Activated T-cell treated with anti-CD3 and anti-CD28 coated beads, Interleukin-2, amount 50 U/mL, for 4 hours (primary cell): Measurements from ENCODE around the gene NDUFS2. TPM values are rescaled to one million over a fixed set of nuclear protein-coding genes. Genes with fewer than 3 reads are reported as not detected.

Experiments
- ATAC-seq, 2 donors: fragments of 200-7000 bp; cut with Tn5 transposase; one replicate each; pipeline ENCODE4 v1.10.0; 2021
- DNase-seq: peaks from one replicate; pipeline ENCODE4 v3.0.0-alpha.2; 2020
- H3K27me3 Mint-ChIP-seq: one replicate; pipeline ENCODE4 v1.8.0; 2021; ENCODE audit warnings: low read depth, mixed read lengths
- H3K36me3 Mint-ChIP-seq: one replicate; pipeline ENCODE4 v1.8.0; 2022; ENCODE audit warnings: mixed read lengths; ENCODE audit not compliant: insufficient read depth
- H3K4me1 Mint-ChIP-seq: one replicate; pipeline ENCODE4 v1.8.0; 2021; ENCODE audit warnings: low read depth, mixed read lengths
- H3K4me3 Mint-ChIP-seq: one replicate; pipeline ENCODE4 v1.8.0; 2021; ENCODE audit warnings: mild to moderate bottlenecking, moderate library complexity, mixed read lengths
- H3K9me3 Mint-ChIP-seq: one replicate; pipeline ENCODE4 v1.8.0; 2021; ENCODE audit warnings: mixed read lengths
- total RNA-seq, 3 donors: library from RNA; stranded (reverse); gene quantifications; one replicate each; pipeline ENCODE4 v1.2.1, GENCODE V29; 2021

NDUFS2 gene
- total RNA-seq, 3 donors from 2014 or later = 70.7 to 80.5 (median 73.2) TPM

- no peak for ATAC-seq
- Mint-ChIP-seq H3K4me1 (peaks cover 40% of the 10 kb centered on the region), H3K9me3 (no peaks in the 10 kb centered on the region), H3K4me3 (no peak overlapping the region), H3K27me3 (no peaks in the 10 kb centered on the region), H3K36me3 (no peaks in the 10 kb centered on the region)
- no peak for DNase-seq
These were observed 6.1 kb upstream of the NDUFS2 start for GRCh38 chr1:161196111-161196510.

- no peaks in the 10 kb centered on the region for H3K36me3 Mint-ChIP-seq
- H3K4me1 Mint-ChIP-seq = peaks cover 47% of the 10 kb centered on the region
- DNase-seq (no peak), ATAC-seq (no peak)
- no peaks in the 10 kb centered on the region for H3K27me3 Mint-ChIP-seq
- no peak overlapping the region for H3K4me3 Mint-ChIP-seq
- H3K9me3 Mint-ChIP-seq = no peaks in the 10 kb centered on the region
These were observed 5.4 kb upstream of the NDUFS2 start for GRCh38 chr1:161196521-161197451.

- Mint-ChIP-seq H3K4me3 (no peak overlapping the region), H3K4me1 (peaks cover 47% of the 10 kb centered on the region), H3K9me3 (no peaks in the 10 kb centered on the region), H3K36me3 (no peaks in the 10 kb centered on the region), H3K27me3 (no peaks in the 10 kb centered on the region)
- ATAC-seq (no peak), DNase-seq (no peak)
These were observed 4.5 kb upstream of the NDUFS2 start for GRCh38 chr1:161197560-161198193.

- DNase-seq = no peak
- H3K27me3 Mint-ChIP-seq = no peaks in the 10 kb centered on the region
- ATAC-seq = no peak
- H3K4me1 Mint-ChIP-seq = peaks cover 49% of the 10 kb centered on the region
- H3K4me3 Mint-ChIP-seq = no peak overlapping the region
- no peaks in the 10 kb centered on the region for H3K36me3 Mint-ChIP-seq
- H3K9me3 Mint-ChIP-seq = no peaks in the 10 kb centered on the region
These were observed 3.8 kb upstream of the NDUFS2 start for GRCh38 chr1:161198194-161198896.

- no peaks in the 10 kb centered on the region for H3K27me3 Mint-ChIP-seq
- H3K9me3 Mint-ChIP-seq = no peaks in the 10 kb centered on the region
- H3K36me3 Mint-ChIP-seq = peaks cover under 1% of the 10 kb centered on the region
- DNase-seq (no peak), ATAC-seq (no peak)
- peak within 1 kb of the TSS; percentile 6 for H3K4me3 Mint-ChIP-seq
- H3K4me1 Mint-ChIP-seq = peaks cover 56% of the 10 kb centered on the region
These were observed 3.2 kb upstream of the NDUFS2 start, which contains the start of gene ADAMTS4 for GRCh38 chr1:161198897-161199431. TSS of gene ADAMTS4 (minus strand) at chr1:161199054. CDS start at chr1:161198627, 427 bp downstream.

- Mint-ChIP-seq H3K9me3 (no peaks in the 10 kb centered on the region), H3K4me1 (peaks cover 60% of the 10 kb centered on the region), H3K4me3 (peak overlapping the region; percentile 6)
These were observed 2.5 kb upstream of the NDUFS2 start for GRCh38 chr1:161199506-161200139.

GRCh38 chr1:161200421-161200991, 1.7 kb upstream of the NDUFS2 start:
- H3K9me3 Mint-ChIP-seq = no peaks in the 10 kb centered on the region
- peak overlapping the region; percentile 51 for H3K4me3 Mint-ChIP-seq
- H3K36me3 Mint-ChIP-seq = peaks cover 9% of the 10 kb centered on the region

More at GRCh38 chr1:161199506-161200139, 2.5 kb upstream of the NDUFS2 start:
- Mint-ChIP-seq H3K27me3 (no peaks in the 10 kb centered on the region), H3K36me3 (peaks cover 6% of the 10 kb centered on the region)
- ATAC-seq = no peak
- DNase-seq = no peak

GRCh38 chr1:161200992-161201835, 953 bp upstream of the NDUFS2 start:
- peak overlapping the region; percentile 94 for H3K4me3 Mint-ChIP-seq
- H3K4me1 Mint-ChIP-seq = peaks cover 62% of the 10 kb centered on the region
- H3K36me3 Mint-ChIP-seq = peaks cover 13% of the 10 kb centered on the region
- H3K9me3 Mint-ChIP-seq = no peaks in the 10 kb centered on the region
- no peak for DNase-seq
- no peak for ATAC-seq
- no peaks in the 10 kb centered on the region for H3K27me3 Mint-ChIP-seq

More at GRCh38 chr1:161200421-161200991, 1.7 kb upstream of the NDUFS2 start:
- no peak for DNase-seq
- no peaks in the 10 kb centered on the region for H3K27me3 Mint-ChIP-seq
- peaks cover 60% of the 10 kb centered on the region for H3K4me1 Mint-ChIP-seq
- ATAC-seq = no peak

GRCh38 chr1:161206411-161207140, 4.4 kb downstream of the NDUFS2 start:
- H3K4me1 Mint-ChIP-seq = peaks cover 53% of the 10 kb centered on the region
- no peak for ATAC-seq

GRCh38 chr1:161207173-161207572, 5.0 kb downstream of the NDUFS2 start:
- H3K4me3 Mint-ChIP-seq = no peak overlapping the region
- H3K36me3 Mint-ChIP-seq = peaks cover 36% of the 10 kb centered on the region
- DNase-seq = no peak
- no peaks in the 10 kb centered on the region for H3K9me3 Mint-ChIP-seq
- H3K27me3 Mint-ChIP-seq = no peaks in the 10 kb centered on the region
- no peak for ATAC-seq
- H3K4me1 Mint-ChIP-seq = peaks cover 47% of the 10 kb centered on the region

More at GRCh38 chr1:161206411-161207140, 4.4 kb downstream of the NDUFS2 start:
- peaks cover 30% of the 10 kb centered on the region for H3K36me3 Mint-ChIP-seq
- H3K9me3 Mint-ChIP-seq = no peaks in the 10 kb centered on the region
- DNase-seq = no peak
- H3K4me3 Mint-ChIP-seq = no peak overlapping the region
- no peaks in the 10 kb centered on the region for H3K27me3 Mint-ChIP-seq

- DNase-seq = peak; percentile 56
- peak; percentile 94 to 96 for ATAC-seq
- Mint-ChIP-seq H3K9me3 (no peaks in the 10 kb centered on the region), H3K27me3 (no peaks in the 10 kb centered on the region), H3K36me3 (peaks cover 47% of the 10 kb centered on the region), H3K4me1 (peaks cover 28% of the 10 kb centered on the region), H3K4me3 (no peak overlapping the region)
These were observed 7.7 kb downstream of the NDUFS2 start for GRCh38 chr1:161209790-161210409.

- no peaks in the 10 kb centered on the region for H3K27me3 Mint-ChIP-seq
- ATAC-seq (no peak), DNase-seq (no peak)
- no peak overlapping the region for H3K4me3 Mint-ChIP-seq
- H3K4me1 Mint-ChIP-seq = peaks cover 44% of the 10 kb centered on the region
- H3K9me3 Mint-ChIP-seq = no peaks in the 10 kb centered on the region
- H3K36me3 Mint-ChIP-seq = peaks cover 36% of the 10 kb centered on the region
These were observed 12.2 kb downstream of the NDUFS2 start for GRCh38 chr1:161214369-161214768.
